ENCODE measurements around the gene GFOD1.
"Not testable (repeated sequence)": the region's sequence is repeated elsewhere in the genome, so short reads cannot be mapped to it uniquely, and the experiment has no call there.

The GFOD1 gene

DNA sequence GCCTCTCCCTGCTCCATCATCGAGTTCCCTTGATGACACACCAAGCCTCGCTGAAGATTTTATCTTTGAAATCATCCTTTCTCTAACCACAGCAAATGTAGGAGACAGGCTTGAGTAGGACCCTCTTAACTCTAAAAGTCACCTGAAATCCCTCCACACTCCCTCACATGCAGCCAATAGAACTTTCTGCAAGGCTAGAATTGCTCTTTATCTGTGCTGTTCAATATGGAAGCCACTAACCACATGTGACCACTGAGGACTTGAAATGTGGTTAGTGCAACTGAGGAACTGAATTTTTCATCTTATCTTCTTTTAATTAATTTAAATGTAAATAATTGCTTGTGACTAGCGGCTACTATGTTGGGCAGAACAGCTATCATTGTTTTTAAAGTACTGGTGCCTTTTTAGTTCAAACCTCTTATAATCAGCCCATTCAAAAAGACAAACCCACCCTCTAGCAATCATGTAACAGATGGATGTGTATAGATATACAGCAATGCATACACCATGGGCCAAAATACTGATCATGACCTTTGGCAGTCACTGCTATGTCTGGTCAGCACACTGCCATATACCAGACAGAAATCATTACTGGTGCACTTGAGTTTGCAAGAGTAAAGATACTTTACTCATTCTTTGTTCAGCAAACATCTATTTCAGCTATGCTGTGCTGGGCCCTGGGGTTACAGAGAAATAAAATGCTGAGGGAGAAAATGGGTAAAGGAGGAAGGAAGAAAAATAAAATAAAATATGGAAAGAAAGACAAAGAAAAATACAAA is 50.0 kb downstream of the GFOD1 start:
- DNase-seq: peak; percentile 72

DNA sequence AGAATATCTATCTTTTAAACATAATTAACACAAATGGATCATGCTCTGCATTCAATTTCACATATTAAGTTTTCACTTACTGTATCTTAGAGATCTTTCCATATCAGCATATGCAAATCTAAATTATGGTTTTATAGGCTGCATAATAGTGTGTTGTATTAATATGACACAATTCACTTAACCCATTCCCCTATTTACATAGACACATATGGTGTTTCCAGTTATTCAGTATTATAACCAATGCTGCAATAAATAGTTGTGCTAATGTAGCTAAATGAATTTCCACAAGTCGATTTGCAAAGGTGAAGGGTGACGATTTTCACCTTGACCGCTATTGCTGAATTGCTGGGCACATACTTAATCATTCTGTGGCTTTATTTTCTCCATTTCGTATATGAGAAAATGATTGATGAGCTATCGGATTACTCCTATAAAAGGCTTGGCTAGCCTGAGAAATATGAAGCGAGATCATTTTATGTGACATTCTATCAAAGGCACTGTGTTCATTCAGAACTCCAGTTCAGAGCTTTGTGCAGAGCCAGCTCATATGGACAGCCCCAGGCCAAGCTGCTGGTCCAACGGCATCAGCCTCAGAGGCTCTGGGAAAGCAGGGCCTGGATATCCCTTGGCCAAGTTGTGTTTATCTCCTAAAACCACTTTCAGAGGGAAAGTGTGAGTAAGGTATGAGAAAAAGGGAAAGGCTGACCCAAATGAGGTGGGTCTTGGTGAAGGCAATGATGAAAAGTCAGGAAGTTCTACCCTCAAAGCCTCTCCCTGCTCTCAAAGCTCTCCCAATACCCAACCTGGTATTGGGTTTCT is 50.8 kb downstream of the GFOD1 start:
- no peak for DNase-seq

DNA sequence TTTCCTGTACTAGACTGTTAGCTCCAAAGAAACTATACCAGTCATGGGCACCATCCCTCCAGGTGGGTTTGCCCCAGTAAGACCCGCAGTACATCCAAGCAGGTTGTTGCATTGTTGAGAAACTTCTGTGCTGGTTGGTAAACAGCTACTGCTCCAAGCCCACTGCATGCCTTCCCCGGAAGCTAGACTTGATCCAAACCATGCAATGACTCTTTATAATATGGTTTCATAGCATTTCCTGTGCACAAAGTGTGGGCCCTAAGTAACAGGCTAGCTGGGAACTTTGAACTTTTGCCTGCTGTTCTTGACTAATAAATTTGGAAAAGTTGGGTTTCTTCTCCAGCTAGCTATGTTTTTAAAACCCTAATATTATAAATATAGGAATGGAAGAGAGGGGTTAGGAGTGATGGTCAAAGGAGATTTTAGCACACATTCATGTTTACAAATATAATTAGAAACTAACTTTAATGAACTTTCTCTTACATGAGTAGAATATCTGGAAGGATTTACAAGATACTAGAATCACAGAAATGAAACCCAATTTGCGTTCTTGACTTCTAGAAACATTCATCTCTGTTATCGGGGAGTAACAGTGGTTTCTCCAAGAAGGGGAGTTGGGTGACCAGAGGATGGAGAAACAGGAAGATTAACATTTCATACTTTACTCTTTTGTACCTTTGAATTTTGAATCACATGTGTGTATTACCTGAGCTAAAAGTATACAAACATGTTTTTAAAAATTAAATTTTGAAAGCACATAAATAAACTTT is 51.7 kb downstream of the GFOD1 start:
- peak; percentile 50 for DNase-seq

DNA sequence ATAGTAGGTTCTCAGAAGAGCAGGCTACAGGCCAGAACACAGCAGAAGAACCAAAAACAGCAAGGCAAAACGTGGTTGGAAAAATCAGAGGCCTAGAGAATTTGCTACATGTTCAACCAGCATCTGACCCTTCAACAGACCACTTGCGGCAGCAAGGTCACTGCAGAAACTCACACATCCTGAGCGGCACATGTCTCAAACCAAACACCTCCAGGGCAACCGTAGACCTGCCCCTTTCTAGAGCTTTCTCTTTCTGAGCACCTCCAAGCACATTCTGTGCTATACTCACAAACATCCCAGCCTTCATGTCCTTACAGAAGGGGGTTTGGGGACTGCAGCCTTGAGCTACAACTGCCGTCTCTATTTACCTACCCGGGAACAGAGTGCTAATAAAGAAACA is 52.6 kb downstream of the GFOD1 start:
- no peak for DNase-seq

DNA sequence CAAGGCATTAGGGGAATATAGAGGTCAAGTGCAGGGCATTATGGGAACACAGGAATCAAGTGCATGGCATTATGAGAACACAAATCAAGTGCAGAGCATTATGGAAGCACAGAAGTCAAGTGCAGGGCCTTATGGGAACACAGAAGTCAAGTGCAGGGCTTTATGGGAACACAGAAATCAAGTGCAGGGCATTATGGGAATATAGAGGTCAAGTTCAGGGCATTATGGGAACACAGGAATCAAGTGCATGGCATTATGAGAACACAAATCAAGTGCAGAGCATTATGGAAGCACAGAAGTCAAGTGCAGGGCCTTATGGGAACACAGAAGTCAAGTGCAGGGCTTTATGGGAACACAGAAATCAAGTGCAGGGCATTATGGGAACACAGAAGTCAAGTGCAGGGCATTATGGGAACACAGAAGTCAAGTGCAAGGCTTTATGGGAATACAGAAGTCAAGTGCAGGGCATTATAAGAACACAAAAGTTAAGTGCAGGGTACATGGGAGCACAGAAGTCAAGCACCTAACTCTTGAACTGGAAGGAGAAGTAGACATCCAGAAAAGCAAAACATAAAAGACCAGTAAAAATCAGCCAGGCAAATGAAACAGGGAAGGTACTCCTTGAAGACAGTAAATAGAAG is 53.1 kb downstream of the GFOD1 start:
- DNase-seq: not testable (repeated sequence)

DNA sequence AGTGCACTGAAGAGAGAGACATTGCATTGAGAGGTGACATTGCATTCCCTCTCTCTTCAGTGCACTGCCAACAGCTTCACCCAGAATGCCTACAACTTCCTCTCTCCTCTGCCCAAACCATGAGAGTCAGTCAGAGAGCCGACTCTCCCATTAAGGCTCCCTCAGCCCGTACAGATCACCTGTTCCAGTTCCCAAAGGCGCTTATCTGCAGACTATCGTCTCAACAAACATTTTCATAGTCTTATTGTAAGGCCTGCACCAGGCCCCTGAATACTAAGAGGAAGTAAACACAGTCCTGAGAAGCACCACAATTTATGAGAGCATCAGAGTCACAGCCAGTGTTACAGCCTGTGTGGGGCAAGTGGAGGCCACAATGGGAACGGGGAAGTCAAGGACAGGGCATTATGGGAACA is 53.7 kb downstream of the GFOD1 start:
- DNase-seq: peak; percentile 27

DNA sequence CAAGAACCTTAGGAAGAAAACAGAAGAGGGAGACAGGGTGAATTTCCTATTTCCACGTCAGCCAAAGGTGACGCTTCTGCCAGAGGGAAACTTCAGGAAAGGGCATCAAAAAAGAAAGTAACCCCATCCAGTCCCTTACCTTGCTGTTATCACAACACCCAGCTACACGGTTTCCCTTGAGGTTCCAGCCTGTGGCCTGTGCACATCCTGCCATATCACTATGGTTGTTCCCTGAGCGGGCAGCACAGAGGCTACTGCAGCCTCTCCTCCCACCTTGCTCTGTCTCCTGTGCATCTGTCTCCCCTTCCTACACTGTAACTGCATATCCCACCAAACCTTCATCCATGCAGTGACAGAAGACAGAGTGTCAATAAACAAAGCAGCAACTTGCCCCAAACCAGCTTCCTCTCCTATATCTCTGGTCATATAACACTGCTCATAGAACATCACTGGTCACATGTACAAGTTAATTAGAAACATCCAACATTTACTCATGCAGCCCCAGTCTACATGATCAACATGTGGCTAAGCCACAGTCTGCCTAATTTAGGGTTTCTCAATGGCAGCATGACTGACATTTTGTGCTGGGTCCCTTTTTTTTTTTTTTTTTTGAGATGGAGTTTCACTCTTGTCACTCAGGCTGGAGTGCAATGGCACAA is 54.7 kb downstream of the GFOD1 start:
- DNase-seq: no peak

DNA sequence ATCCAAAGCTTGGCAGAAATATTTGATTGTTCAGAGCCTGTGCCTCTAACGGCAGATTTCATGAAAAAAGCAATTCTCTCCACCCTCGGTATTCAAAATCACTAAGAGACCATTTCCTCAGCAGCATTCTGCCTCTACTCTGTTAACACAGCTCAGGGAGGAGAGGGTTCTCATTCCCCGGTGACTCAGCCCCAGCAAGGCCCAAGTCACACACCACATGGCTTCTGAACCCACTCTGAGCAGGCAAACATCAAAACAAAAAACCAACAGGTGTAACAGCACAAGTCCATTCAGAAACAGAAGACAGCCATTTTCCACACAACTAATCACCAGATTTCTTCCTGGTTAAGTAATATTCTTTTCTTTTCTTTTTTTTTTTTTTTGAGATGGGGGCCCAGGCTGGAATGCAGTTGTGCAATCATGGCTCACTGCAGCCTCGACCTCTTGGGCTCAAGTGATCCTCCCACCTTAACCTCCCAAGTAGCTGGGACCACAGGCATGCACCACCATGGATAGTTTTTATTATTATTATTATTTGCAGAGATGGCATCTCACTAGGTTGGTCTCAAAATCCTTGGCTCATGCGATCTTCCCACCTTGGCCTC is 55.4 kb downstream of the GFOD1 start:
- no peak for DNase-seq

DNA sequence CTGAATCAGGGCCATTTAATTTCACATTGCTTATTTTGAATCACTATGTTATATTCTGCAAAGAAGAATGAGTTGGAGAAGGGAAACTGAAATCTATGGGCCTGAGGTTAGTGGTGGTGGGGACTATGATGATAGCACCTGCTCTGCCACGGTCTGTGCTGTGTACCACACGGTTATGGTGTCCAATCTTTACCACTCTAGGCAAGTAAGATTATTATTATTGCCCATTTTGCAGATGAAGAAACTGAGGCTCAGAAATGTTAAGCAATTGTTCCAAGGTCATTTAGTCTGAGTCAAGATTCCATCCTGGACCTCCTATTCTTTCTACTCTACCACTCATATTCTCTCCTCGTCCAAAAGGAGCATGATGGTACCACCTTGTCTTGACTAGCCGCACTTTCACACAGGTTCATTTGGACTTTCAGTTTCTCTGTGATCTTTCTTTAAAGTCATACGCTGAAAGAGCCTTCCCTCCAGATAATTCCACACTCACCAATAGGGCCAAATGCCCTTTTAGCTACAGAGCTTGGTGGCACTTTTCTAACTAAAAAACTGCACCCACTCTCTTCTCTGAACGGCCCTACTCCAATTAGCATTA is 56.2 kb downstream of the GFOD1 start:
- DNase-seq: no peak

DNA sequence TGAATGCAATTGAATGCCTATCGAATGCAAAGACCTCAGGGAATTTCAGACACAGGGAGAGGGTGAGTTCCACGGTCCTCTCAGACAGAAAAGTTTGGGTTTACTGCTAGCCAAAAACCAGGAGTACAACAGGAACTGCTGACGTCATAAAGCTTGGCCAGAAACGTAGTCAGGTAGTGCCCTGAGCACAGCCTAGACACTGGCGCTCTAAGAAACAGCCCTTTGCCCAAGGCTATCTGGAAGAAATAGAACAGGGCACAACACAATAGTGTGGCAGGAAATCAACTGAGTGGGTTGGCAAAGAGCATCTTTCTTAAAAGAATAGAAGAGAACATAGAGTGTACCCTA is 58.0 kb downstream of the GFOD1 start:
- DNase-seq: no peak

DNA sequence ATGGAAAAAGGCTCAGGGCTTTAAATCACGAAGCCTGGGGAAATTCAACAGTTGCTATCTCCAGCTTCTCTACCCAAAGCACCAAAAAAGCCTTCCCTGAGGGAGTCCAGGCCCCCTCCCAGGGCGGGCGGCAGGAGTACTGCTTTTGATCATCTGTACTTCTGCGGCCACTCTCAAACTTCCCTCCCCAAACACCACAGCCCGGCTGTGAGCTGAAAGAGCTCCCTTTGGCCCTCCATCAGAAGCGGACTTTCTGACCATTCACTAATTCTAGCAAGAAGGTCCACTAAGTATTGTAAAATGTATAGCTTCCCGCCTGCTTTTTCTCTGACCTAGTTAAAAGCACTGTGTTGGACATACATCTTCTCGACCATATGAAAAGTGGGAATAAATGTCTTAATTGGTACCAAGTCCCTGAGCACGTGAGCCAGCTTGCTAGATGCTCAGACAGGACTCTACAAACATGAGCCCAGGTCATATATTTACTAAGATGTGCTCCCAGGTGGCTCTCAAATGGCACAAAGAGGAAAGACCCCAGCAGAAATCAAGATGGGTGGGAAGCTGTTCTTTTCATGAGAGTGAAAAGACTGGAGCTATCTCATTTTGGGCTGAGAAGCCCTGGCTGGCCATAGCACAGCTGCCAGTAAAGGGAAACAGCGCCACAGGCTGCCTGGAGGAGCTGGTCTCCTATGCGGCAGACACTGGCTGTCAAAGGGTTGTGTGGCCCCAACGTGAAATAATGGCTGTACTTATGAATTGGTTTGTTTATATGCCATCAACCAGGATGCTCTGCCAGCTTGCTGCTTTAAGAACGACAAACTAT is 58.6 kb downstream of the GFOD1 start:
- DNase-seq: peak; percentile 31

DNA sequence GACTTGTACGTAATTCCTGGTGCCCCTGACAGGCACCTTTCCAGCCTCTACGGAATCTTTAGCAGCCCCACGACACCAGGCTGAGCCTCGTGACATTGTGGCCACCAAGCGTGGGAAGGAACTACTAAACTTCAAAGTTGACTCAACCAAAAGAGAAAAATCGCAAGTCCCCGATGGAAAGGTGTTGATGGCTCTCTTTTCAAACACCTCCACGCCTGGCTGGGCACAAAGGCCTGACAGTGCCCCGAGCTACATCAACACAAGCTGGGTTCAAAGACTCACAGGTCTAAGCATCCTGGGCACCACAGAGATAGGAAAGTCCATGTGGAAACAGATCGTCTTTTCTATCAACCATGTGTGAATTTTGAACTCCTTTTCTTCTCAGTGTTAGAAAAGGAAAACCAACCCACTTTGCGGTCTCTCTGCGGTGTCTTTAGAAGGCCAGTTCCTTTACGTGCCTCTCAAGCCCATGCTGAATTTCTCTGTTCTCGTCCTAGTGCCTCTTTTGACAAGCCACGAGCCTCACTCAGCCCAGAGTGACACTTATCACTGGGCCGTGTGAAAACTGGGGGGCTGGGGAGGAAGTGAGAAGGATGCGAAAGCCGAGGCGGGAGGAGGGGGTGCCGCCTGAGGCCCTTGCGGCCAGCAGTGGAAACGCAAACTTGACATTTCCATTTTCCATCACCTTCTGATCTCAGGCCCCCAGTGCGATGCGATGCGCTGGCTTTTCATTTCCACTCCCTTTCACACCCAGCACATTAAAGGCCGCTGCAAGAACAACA is 59.4 kb downstream of the GFOD1 start:
- peak; percentile 64 for DNase-seq

DNA sequence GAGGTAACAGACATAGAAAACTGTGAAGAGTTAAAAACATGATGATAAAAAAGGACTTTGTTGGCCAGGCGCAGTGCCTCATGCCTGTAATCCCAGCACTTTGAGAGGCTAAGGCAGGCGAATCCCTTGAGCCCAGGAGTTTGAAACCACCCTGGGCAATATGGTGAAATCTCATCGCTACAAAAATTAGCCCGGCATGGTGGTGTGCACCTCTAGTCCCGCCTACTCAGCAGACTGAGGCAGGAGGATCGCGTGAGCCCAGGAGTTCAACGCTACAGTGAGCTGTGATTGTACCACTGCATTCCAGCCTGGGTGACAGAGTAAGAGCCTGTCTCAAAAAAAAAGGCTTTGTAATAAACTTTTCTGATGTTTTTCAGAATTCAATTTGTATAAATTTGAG is 60.1 kb downstream of the GFOD1 start:
- DNase-seq: no peak

DNA sequence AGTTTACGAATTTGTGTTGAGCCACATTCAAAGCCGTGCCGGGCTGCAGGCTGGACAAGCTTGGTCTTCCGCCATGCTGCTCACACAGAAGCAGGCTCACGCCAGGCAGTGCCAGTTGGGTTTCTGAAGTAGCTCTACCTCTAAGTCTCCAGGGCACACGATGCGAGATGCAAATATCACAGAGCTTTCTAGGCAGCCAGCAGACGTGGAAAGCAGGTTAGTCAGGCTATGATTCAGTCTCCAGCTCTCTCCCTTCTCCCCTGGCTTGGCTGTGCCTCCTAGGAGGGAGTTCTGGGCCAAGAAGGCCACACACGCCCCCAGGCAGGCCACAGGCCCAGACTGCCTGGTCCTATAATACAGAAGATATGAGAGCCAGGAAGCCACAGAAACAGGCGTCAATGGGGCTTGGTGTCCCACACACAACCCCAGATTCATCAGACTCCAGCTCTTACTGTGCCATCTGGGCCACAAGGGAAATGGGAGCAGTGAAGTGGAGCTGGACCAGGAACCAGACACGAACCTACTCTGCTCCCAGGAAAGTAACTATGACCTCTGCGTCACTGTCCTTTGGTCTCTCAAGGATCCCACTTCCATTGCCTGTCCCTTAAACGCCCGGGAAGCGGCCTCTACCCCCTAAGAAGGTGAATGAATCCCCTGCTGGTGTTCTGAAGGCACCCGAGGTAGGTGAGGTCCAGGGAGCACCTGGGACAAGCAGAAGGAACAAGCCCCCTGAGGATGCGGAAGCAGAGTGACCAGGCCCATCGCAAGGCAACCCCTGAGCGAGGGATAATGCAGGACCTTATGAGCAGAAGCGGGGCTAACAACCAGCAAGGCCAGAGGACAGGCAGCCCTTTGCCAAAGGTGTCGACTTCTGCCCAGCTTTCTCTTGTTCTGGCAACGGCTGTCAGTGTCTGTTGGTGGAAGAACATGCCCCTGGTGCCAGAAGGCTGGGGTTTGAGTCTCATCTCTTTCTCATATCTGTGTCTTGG is 61.2 kb downstream of the GFOD1 start:
- DNase-seq: no peak

DNA sequence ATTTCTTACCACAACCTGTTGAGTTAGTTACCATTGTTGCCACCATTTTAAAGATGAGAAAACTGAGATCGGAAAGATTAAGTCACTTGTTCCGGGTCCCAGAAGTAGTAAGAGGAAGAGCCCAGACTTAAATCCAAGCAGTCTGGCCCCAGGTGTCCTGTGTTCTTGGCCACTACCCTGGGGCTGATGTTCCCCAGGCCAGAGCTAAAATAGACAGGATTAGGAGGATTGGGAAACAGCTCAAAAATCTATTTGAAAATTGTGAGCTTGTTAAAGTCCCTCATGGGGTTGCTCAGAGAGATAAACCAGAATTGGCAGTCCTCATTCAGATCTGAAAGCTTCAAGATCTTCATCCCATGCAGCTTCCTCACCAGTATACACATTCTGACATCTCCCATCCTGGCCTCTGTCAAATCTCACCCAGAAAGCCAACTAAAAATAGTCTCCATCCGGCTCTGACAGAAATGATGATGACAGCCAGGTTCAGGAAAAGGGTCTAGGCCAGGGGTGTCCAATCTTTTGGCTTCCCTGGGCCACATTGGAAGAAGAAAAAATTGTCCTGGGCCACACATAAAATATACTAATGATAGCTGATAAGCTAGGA is 62.0 kb downstream of the GFOD1 start:
- DNase-seq: no peak

DNA sequence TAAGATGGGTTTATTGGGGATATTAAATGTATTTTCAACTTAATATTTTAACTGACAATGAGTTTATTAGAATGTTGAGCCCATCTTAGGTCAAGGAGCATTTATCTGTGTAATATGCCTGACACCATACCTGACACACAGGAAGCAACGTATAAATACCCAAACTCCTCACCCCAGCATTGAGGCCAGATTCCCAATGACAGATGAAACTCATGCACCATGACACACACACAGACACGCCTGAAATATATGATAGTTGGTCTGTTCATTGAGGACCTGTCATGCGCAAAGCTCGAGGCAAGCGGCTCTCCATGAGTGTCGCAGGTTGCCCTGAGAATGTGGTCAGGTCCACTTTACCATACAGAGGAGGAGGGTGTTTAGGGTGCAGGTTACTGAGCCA is 64.1 kb downstream of the GFOD1 start:
- no peak for DNase-seq

DNA sequence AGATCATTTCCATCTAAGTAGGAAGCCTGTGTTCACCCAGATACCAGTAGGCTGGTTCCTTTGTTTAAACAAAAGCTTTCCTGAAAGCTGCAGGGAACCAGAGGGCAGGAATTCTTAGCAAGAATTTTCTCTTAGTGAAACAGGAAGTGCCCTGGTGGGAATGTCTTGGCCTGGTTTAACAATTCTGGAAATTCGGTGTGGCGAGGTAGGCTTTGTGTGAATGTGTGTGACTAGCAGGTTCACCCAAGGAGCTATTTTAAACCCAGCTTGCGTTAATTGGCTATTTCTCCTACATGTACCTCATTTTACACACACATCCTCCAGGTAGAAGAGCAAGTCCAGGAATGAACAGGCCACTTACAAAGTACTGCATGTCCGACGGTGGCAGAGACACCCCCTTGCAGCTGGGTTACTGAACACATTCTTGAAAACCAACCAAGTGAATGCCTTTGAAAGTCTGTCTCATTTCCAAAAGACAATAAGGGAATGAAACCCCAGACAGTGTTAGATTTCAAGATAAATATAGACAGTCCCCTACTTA is 64.6 kb downstream of the GFOD1 start:
- no peak for DNase-seq

All from hematopoietic multipotent progenitor cell treated with erythropoietin and hydrocortisone succinate and interleukin-3 and kit ligand, for 8 days (in vitro differentiated cells).